ENCODE results near the gene C2CD2.

- TF ChIP-seq ZFP30 (CRISPR knock-in tag; IDR thresholded peaks at IDR 0.05) (no peak), CREB5 (CRISPR knock-in tag; IDR thresholded peaks at IDR 0.05; ENCODE audit: low read depth) (no peak), RARB (CRISPR knock-in tag; IDR thresholded peaks at IDR 0.05) (no peak), PPARA (CRISPR knock-in tag; IDR thresholded peaks at IDR 0.05; ENCODE audit: borderline replicate concordance) (no peak), ESRRG (CRISPR knock-in tag; IDR thresholded peaks at IDR 0.05) (no peak), ZFP3 (CRISPR knock-in tag; IDR thresholded peaks at IDR 0.05) (no peak), PATZ1 (CRISPR knock-in tag; IDR thresholded peaks at IDR 0.05; ENCODE audit: borderline replicate concordance) (no peak)
These were observed 54.8 kb downstream of the C2CD2 start for GRCh38 chr21:41898998-41899397.

All from SK-N-SH treated with all-trans-retinoic acid at 6 μM for 48 hours (cell line).